KOPT-K1 (cell line): Measurements from ENCODE around the gene CCND1.

Source experiments
- H3K27ac ChIP-seq: fragments of 200-600 bp; sonication (generic); 2 replicates; pipeline ENCODE4 v1.5.1; 2016; ENCODE audit warnings: antibody characterized with exemption, mild to moderate bottlenecking, low read depth, low read length; ENCODE audit not compliant: poor library complexity, severe bottlenecking
- H3K36me3 ChIP-seq: fragments of 200-600 bp; sonication (generic); 2 replicates; pipeline ENCODE4 v1.5.1; 2017; ENCODE audit warnings: antibody characterized with exemption, mild to moderate bottlenecking, low read length, moderate library complexity; ENCODE audit not compliant: insufficient read depth
- H3K9me3 ChIP-seq: fragments of 200-600 bp; sonication (generic); 2 replicates; pipeline ENCODE4 v1.5.1; 2017; ENCODE audit warnings: antibody characterized with exemption, low read length, mild to moderate bottlenecking; ENCODE audit not compliant: insufficient read depth, poor library complexity, severe bottlenecking

The CCND1 gene

DNA sequence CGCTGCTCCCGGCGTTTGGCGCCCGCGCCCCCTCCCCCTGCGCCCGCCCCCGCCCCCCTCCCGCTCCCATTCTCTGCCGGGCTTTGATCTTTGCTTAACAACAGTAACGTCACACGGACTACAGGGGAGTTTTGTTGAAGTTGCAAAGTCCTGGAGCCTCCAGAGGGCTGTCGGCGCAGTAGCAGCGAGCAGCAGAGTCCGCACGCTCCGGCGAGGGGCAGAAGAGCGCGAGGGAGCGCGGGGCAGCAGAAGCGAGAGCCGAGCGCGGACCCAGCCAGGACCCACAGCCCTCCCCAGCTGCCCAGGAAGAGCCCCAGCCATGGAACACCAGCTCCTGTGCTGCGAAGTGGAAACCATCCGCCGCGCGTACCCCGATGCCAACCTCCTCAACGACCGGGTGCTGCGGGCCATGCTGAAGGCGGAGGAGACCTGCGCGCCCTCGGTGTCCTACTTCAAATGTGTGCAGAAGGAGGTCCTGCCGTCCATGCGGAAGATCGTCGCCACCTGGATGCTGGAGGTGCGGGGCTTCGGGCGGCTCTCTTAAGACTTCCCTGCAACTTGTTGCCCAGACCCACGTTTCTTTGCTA lies at the start of gene CCND1:
Gene CCND1 (plus strand): TSS at position 162 of the 587 bp plus-strand sequence. CDS start 158 bp downstream, at position 320.
- Histone ChIP-seq H3K9me3 (no peaks in the 10 kb centered on the region), H3K27ac (no peak within 1 kb of the TSS)

GRCh38 chr11:69592986-69593650 lies 47.8 kb upstream of the CCND1 start:
- Histone ChIP-seq H3K9me3 (no peaks in the 10 kb centered on the region), H3K36me3 (no peaks in the 10 kb centered on the region), H3K27ac (no peak overlapping the region)

More for the DNA sequence above, at the start of gene CCND1:
- no peaks in the 10 kb centered on the region for H3K36me3 ChIP-seq

DNA sequence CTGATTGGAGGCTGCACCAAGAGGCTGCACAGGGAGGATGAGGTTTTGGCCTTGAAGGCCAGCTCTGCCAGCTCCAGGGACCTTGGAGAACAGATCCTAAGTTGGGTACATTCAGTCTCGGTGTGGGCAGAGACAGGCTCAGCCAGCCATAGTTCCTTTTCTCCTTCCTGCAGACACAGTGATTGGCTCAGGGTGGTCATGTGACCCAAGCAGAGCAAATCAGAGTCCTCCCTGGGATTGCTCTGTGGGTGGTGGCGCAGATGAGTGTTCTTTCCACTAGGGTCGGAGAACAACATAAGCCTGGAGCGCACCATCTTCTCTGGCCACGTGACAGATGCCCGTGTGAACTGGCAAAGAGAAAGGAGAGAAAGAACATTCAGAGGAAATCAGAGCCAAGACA lies 47.1 kb upstream of the CCND1 start:
- Histone ChIP-seq H3K27ac (no peak overlapping the region), H3K36me3 (no peaks in the 10 kb centered on the region), H3K9me3 (no peaks in the 10 kb centered on the region)

DNA sequence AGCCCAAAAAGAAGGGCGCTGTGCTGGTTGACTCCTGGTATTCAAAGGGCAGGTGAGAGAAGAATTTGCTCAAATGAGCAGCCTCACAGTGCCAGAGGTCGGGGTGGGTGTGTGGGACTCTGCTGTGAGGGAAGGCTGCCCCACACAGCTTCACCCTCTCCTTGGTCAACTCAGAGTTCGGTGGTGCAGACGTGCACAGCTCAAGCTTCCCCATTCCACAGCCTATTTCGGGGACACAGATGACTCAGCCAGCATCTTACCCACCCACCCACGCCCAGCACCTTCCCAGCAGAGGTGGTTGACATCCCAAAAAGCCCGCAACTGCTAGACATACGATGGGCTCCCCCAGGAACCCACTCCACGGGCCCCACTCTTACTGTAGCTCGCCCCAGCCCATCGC lies 46.5 kb upstream of the CCND1 start:
- Histone ChIP-seq H3K9me3 (no peaks in the 10 kb centered on the region), H3K27ac (no peak overlapping the region), H3K36me3 (no peaks in the 10 kb centered on the region)

DNA sequence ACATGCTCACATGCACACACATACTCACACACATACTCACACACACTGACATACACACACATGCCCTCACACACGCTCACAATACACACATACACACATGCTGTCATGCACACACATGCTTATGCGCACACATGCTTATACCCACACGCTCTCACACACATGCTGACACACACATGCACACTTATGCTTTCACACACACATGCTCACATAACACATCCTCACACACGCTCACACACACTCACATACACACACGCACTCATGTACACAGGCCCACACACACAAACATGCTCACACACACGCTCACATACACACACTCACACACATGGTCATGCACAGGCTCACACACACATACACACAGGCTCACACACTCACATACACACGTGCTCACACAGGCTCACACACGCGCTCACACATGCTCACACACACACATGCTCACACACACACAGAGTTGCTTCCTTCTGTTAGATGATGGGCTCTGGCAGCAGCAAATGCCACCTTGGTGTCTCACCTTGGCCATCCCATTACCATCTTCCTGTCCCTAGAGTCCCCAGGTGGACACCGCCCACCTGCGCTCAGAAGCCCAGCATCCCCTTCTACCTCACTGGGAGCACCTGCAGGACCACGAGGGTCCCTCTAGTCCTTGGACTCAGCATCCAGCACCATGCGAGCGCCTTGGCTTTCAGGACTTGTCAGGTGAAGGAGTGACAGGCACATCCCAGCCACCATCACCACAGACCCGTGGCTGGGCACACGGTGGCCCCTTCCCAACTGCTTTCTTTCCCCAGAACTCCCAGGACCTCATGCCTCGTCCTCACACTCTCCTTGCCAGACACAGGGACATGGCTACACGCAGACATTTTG lies 44.9 kb upstream of the CCND1 start:
- Histone ChIP-seq H3K36me3 (no peaks in the 10 kb centered on the region), H3K9me3 (no peaks in the 10 kb centered on the region), H3K27ac (no peak overlapping the region)

DNA sequence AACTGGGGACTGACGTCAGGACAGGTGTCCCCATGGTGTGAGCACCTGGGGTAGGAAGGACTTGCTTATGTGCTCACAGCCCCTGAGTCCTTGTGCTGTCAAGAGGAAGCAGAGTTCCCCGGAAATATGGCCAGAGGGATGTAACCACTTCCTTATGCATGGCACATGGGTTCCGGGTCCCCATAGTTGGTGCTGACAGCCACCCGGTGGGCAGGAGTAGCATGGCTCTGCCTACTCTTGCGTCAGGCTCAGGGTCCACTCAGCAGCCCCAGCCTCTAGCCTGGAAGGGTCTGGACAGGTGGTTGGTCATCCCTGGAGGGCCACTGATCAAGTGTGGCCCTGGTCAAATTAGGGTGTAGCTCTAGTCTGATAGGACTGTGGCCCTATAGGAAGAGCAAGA lies 42.8 kb upstream of the CCND1 start:
- H3K27ac ChIP-seq, result no peak overlapping the region
- H3K9me3 ChIP-seq, result no peaks in the 10 kb centered on the region

GRCh38 chr11:69599502-69599901 lies 41.5 kb upstream of the CCND1 start:
- no peaks in the 10 kb centered on the region for H3K36me3 ChIP-seq
- no peak overlapping the region for H3K27ac ChIP-seq
- H3K9me3 ChIP-seq, result no peaks in the 10 kb centered on the region

More for the DNA sequence above, 42.8 kb upstream of the CCND1 start:
- no peaks in the 10 kb centered on the region for H3K36me3 ChIP-seq

DNA sequence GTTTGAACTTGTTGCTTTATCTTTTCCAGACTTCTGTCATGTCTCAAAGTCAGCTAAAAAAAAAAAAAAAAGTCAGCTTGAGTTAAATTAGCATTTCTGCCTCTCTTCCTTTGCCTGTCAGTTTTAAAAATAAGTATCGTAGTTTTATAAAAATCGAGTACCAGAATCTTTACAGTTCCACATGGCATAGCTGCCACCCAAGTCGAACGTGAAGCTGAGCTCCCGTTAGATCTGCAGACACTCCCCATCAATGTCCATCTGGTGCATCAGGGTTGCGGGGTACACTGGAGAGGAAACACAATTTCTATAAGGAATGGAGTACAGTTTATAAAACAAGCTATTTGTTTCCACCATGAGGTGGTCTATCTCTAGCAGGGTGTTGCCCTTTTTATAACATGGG lies 41.0 kb upstream of the CCND1 start:
- Histone ChIP-seq H3K36me3 (no peaks in the 10 kb centered on the region), H3K27ac (no peak overlapping the region), H3K9me3 (no peaks in the 10 kb centered on the region)

DNA sequence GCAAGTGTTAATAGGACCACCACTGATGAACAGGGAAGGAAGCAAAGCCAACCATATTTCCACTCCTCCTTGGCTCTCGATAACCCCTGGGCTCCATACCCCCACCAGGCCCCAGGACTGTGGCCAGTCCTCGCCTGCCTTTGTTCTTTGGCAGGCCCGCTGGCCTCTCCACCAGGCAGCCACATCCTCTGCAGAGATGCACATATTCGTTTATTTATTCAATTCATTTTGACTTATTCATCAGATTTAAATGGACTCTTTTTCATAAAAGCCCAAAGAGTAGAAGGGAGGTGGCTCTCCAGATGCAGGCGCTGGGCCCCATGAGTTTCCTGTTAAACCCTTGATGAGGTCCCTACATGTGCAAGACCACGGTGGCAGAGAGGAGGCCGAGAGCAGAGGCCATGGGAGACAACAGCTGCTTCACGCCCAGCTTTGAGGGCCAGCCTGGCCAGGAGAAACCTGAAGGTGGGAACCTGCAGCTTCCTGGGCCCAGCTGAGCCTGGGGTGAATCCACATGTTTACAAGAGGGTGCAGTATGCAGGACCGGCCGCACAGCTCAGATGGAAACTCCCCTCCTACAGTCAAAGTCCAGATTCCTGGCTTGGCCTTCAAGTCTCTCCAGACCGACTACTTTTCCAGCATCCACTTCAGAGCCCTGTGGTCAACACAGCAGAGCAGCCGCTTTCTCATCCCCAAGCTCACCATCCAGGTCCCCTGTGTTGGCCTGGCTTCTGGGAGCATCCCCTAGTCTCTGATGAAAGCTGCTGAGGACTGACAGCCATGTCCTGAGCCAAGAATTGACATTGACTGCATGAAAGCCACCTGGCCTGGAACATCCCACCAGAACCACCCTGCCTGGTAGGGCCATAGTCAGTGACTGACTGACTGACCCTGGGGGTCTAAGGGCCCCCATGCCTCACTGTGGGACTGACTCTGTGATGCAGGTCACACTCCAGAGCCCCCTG lies 39.7 kb upstream of the CCND1 start:
- H3K27ac ChIP-seq, result no peak overlapping the region
- H3K36me3 ChIP-seq, result no peaks in the 10 kb centered on the region
- no peaks in the 10 kb centered on the region for H3K9me3 ChIP-seq

- Histone ChIP-seq H3K36me3 (no peaks in the 10 kb centered on the region), H3K9me3 (no peaks in the 10 kb centered on the region), H3K27ac (no peak overlapping the region)
Observed at GRCh38 chr11:69603111-69603836, 37.7 kb upstream of the CCND1 start.

DNA sequence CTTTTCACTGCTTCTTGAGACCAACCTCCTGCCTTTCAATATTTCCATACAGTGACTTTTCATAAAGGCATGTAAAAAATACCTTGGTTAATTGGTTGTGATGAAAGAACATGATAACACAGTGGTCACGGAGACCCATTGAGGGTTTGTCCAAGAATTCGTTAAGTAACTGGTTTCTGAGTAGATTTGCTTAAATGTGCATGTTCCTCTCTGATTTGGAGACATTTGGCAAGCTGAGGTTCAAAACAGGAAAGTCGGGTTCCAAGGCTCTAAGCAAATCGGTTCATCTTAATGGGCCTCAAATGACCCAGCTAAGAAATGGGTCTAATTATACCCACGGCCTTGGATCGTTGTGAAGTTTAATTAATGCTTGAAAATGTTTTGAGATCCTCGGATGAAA lies 36.9 kb upstream of the CCND1 start:
- H3K9me3 ChIP-seq, result no peaks in the 10 kb centered on the region
- H3K27ac ChIP-seq, result no peak overlapping the region
- H3K36me3 ChIP-seq, result no peaks in the 10 kb centered on the region

DNA sequence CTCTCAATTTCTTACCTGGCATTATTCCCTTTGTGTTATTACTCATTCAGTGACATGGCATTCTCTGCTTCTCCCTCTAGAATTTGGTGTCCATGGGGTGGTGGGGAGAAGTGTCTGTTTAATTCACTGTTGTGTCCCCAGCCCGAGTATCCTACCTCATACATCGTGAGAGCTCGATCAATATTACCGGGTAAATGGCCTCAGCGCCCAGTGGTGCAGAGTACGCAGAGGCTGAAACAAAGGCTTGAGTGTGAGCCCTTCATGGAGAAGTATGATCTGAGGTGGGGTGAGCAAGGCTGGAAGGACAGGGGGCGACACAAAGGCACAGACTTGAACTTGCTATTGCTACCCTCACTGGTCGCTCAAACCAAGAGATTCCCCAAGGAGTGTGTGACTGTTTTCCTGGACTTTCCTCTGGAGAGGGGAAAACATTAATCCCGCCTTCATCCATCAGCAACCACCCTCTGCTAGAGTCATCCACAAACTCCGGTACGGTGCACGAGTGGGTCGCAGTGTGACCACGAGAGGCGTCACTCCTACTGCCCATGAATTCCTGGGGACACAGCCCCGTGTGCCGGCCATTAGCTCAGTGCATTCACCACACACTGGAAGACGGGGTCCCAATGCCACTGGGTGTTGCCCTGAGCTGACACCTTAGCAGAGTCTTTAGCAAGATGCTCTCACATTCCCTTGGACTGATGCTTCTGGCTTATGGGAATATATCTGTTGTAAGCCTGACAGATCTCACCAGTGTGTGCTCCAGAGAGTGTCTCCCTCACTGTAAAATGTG lies 35.0 kb upstream of the CCND1 start:
- no peaks in the 10 kb centered on the region for H3K9me3 ChIP-seq
- no peaks in the 10 kb centered on the region for H3K36me3 ChIP-seq
- no peak overlapping the region for H3K27ac ChIP-seq

DNA sequence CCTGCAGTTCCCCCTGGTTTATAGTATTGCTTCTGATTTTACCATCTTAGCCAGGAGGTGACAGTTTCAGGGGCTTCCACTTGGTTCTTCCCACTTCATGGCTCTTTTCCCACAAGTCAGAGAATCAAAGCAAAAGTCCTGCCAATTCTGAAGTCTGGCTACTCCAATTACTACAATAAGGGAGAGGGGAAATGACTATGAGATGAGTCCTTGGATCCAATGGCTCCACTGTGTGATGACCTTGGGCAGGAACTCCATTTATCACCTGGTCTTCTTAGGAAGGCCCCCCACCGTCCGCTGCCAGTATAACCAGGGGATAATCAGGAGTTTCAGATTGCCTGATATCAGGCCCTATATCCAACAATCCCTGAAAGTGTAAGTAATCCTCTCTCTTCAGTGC lies 31.6 kb upstream of the CCND1 start:
- H3K36me3 ChIP-seq, result no peaks in the 10 kb centered on the region
- H3K9me3 ChIP-seq, result no peaks in the 10 kb centered on the region
- H3K27ac ChIP-seq, result no peak overlapping the region
